HepG2 (cell line): ENCODE results near the gene ABL2. TPM values are rescaled to one million over a fixed set of nuclear protein-coding genes. Genes with fewer than 3 reads are reported as not detected.

Experiments
- FOXM1 ChIP-seq: sonication (generic); formaldehyde crosslinking; IDR thresholded peaks from 2 replicates; pipeline ENCODE4 v1.5.0; 2020; ENCODE audit warnings: missing genetic modification reagents
- GABPB1 ChIP-seq: IDR thresholded peaks from 2 replicates; pipeline ENCODE4 v1.6.1; 2016; ENCODE audit warnings: mild to moderate bottlenecking, missing genetic modification reagents, moderate library complexity, missing compliant biosample characterization
- HOXA5 ChIP-seq: sonication (generic); formaldehyde crosslinking; IDR thresholded peaks from 2 replicates; pipeline ENCODE4 v1.4.0; 2020; ENCODE audit warnings: missing genetic modification reagents
- MTA1 ChIP-seq: sonication (generic); formaldehyde crosslinking; IDR thresholded peaks from 2 replicates; pipeline ENCODE4 v1.4.0; 2020; ENCODE audit warnings: missing genetic modification reagents, mild to moderate bottlenecking, borderline replicate concordance
- NFYB ChIP-seq: sonication (generic); formaldehyde crosslinking; IDR thresholded peaks from 2 replicates; pipeline ENCODE4 v1.4.0; 2020; ENCODE audit warnings: missing genetic modification reagents
- NPAS2 ChIP-seq: sonication (generic); formaldehyde crosslinking; IDR thresholded peaks from 2 replicates; pipeline ENCODE4 v1.8.0; 2022; ENCODE audit warnings: mild to moderate bottlenecking, missing genetic modification reagents, borderline replicate concordance
- PPARG ChIP-seq: conservative IDR thresholded peaks from 2 replicates; pipeline ENCODE4 v1.6.1; 2016; ENCODE audit warnings: missing biosample characterization, missing genetic modification reagents
- RBAK ChIP-seq: sonication (generic); formaldehyde crosslinking; IDR thresholded peaks from 2 replicates; pipeline ENCODE4 v1.5.1; 2020; ENCODE audit warnings: mild to moderate bottlenecking, missing genetic modification reagents
- ZFP36L2 ChIP-seq: sonication (generic); formaldehyde crosslinking; IDR thresholded peaks from 2 replicates; pipeline ENCODE4 v1.4.0; 2020; ENCODE audit warnings: missing genetic modification reagents
- ZFP90 ChIP-seq: sonication (generic); formaldehyde crosslinking; IDR thresholded peaks from 2 replicates; pipeline ENCODE4 v1.8.0; 2022; ENCODE audit warnings: missing genetic modification reagents, mild to moderate bottlenecking, inconsistent platforms, borderline replicate concordance
- ZNF136 ChIP-seq: sonication (generic); formaldehyde crosslinking; IDR thresholded peaks from 2 replicates; pipeline ENCODE4 v1.8.1; 2022; ENCODE audit warnings: low read depth, mild to moderate bottlenecking, moderate library complexity, missing genetic modification reagents
- ZNF549 ChIP-seq: sonication (generic); formaldehyde crosslinking; IDR thresholded peaks from 2 replicates; pipeline ENCODE4 v1.5.0; 2020; ENCODE audit warnings: missing genetic modification reagents
- ZNF678 ChIP-seq: sonication (generic); formaldehyde crosslinking; IDR thresholded peaks from 2 replicates; pipeline ENCODE4 v1.4.0; 2020; ENCODE audit warnings: mild to moderate bottlenecking, missing genetic modification reagents
- polyA plus RNA-seq, 8 experiments: library from polyadenylated mRNA; depleted of rRNA in 3 of 8; stranded (reverse) in 7 of 8; unstranded in 1 of 8; fragments of >200 nt; fragmentation: Illumina TruSeq in 4 of 8; extraction: Trizol in 4 of 8; gene quantifications; 2 replicates each; pipeline versions ENCODE4 v1.2.1 to v1.2.3, GENCODE V29; 2011 to 2016; ENCODE audit warnings: low read depth in 4 of 8, missing spikeins in 1 of 8, mixed read lengths in 1 of 8; ENCODE audit not compliant: insufficient read depth in 1 of 8
- total RNA-seq, 5 experiments: library from RNA; depleted of rRNA; stranded (reverse); fragments of >200 nt; fragmentation: Illumina TruSeq; extraction: Trizol; gene quantifications; 2 replicates each; pipeline ENCODE4 v1.2.3, GENCODE V29; 2016; ENCODE audit warnings: low read depth in 1 of 5
- TF ChIP-seq, protein P1 (sequence below): sonication (generic); formaldehyde crosslinking; IDR thresholded peaks from 2 replicates; pipeline ENCODE4 v1.4.0; 2020; ENCODE audit warnings: missing genetic modification reagents
- TF ChIP-seq, protein P2 (sequence below): IDR thresholded peaks from 2 replicates; pipeline ENCODE4 v1.6.1; 2016; ENCODE audit warnings: control low read depth
- TF ChIP-seq, protein P3 (sequence below): sonication (generic); formaldehyde crosslinking; IDR thresholded peaks from 2 replicates; pipeline ENCODE4 v1.4.0; 2020; ENCODE audit warnings: mild to moderate bottlenecking, missing genetic modification reagents, borderline replicate concordance
- TF ChIP-seq, protein P4 (sequence below): sonication (generic); formaldehyde crosslinking; IDR thresholded peaks from 2 replicates; pipeline ENCODE4 v1.5.0; 2020; ENCODE audit warnings: mild to moderate bottlenecking, missing genetic modification reagents

Gene ABL2
- total and polyA plus RNA-seq, 2 of the 13 experiments (the other 11 are each of a cell fraction or from before 2014, with no cell fraction given): 5.8 to 6.0 TPM

DNA sequence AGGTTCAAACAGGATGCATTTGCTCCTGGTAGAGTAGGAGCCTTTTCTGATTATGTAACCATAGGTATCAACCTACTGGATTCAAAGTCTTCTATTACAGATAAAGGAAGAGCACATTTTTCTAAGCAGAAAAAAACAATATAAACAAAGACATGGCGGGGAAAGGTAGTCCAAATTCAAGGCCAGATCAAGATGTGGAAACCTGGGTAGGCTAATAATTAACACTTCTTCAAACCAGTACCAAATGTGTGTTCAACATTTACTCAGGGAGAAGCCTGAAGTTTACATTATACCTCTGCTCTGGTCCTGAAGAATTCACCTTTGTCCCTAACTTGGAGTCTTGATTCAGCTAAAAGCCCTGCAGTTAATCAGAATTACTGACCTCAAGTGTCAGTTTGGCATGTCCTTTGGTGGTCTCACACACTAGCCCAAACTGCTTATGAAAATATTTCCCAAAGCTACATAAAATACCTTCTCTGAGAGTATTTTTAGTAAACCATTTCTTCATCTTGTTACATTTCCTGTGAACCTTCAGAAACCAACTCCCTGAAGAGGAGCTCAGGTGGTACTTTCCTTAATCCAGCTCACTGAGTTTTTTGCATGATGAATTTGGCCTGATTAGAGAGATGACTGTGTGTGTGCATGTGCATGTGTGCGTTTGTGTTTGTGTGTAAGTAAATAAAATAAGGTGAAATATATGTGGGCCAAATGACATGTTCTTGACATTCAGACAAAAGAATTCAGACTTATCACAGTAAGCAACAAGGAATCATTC is 77.4 kb downstream of the ABL2 start (continued):
- TF ChIP-seq, protein P1, sequence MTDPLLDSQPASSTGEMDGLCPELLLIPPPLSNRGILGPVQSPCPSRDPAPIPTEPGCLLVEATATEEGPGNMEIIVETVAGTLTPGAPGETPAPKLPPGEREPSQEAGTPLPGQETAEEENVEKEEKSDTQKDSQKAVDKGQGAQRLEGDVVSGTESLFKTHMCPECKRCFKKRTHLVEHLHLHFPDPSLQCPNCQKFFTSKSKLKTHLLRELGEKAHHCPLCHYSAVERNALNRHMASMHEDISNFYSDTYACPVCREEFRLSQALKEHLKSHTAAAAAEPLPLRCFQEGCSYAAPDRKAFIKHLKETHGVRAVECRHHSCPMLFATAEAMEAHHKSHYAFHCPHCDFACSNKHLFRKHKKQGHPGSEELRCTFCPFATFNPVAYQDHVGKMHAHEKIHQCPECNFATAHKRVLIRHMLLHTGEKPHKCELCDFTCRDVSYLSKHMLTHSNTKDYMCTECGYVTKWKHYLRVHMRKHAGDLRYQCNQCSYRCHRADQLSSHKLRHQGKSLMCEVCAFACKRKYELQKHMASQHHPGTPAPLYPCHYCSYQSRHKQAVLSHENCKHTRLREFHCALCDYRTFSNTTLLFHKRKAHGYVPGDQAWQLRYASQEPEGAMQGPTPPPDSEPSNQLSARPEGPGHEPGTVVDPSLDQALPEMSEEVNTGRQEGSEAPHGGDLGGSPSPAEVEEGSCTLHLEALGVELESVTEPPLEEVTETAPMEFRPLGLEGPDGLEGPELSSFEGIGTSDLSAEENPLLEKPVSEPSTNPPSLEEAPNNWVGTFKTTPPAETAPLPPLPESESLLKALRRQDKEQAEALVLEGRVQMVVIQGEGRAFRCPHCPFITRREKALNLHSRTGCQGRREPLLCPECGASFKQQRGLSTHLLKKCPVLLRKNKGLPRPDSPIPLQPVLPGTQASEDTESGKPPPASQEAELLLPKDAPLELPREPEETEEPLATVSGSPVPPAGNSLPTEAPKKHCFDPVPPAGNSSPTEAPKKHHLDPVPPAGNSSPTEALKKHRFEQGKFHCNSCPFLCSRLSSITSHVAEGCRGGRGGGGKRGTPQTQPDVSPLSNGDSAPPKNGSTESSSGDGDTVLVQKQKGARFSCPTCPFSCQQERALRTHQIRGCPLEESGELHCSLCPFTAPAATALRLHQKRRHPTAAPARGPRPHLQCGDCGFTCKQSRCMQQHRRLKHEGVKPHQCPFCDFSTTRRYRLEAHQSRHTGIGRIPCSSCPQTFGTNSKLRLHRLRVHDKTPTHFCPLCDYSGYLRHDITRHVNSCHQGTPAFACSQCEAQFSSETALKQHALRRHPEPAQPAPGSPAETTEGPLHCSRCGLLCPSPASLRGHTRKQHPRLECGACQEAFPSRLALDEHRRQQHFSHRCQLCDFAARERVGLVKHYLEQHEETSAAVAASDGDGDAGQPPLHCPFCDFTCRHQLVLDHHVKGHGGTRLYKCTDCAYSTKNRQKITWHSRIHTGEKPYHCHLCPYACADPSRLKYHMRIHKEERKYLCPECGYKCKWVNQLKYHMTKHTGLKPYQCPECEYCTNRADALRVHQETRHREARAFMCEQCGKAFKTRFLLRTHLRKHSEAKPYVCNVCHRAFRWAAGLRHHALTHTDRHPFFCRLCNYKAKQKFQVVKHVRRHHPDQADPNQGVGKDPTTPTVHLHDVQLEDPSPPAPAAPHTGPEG (CRISPR knock-in tag): no peak
- TF ChIP-seq, protein P2, sequence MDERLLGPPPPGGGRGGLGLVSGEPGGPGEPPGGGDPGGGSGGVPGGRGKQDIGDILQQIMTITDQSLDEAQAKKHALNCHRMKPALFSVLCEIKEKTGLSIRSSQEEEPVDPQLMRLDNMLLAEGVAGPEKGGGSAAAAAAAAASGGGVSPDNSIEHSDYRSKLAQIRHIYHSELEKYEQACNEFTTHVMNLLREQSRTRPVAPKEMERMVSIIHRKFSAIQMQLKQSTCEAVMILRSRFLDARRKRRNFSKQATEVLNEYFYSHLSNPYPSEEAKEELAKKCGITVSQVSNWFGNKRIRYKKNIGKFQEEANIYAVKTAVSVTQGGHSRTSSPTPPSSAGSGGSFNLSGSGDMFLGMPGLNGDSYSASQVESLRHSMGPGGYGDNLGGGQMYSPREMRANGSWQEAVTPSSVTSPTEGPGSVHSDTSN: no peak
- TF ChIP-seq FOXM1 (CRISPR knock-in tag) (no peak), RBAK (no peak), PPARG (CRISPR knock-in tag) (peak; percentile 97), NPAS2 (no peak), ZFP90 (CRISPR knock-in tag) (no peak), HOXA5 (0 out of 2 replicates have a peak, but pooled peaks have one; percentile 35), GABPB1 (CRISPR knock-in tag) (no peak), NFYB (CRISPR knock-in tag) (no peak), ZFP36L2 (no peak), ZNF136 (CRISPR knock-in tag) (no peak), ZNF549 (no peak), ZNF678 (CRISPR knock-in tag) (no peak), MTA1 (CRISPR knock-in tag) (no peak; the same call in 1 of the 2 replicates)
- TF ChIP-seq, protein P3, sequence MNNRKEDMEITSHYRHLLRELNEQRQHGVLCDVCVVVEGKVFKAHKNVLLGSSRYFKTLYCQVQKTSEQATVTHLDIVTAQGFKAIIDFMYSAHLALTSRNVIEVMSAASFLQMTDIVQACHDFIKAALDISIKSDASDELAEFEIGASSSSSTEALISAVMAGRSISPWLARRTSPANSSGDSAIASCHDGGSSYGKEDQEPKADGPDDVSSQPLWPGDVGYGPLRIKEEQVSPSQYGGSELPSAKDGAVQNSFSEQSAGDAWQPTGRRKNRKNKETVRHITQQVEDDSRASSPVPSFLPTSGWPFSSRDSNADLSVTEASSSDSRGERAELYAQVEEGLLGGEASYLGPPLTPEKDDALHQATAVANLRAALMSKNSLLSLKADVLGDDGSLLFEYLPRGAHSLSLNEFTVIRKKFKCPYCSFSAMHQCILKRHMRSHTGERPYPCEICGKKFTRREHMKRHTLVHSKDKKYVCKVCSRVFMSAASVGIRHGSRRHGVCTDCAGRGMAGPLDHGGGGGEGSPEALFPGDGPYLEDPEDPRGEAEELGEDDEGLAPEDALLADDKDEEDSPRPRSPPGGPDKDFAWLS (CRISPR knock-in tag): no peak
- TF ChIP-seq, protein P4, sequence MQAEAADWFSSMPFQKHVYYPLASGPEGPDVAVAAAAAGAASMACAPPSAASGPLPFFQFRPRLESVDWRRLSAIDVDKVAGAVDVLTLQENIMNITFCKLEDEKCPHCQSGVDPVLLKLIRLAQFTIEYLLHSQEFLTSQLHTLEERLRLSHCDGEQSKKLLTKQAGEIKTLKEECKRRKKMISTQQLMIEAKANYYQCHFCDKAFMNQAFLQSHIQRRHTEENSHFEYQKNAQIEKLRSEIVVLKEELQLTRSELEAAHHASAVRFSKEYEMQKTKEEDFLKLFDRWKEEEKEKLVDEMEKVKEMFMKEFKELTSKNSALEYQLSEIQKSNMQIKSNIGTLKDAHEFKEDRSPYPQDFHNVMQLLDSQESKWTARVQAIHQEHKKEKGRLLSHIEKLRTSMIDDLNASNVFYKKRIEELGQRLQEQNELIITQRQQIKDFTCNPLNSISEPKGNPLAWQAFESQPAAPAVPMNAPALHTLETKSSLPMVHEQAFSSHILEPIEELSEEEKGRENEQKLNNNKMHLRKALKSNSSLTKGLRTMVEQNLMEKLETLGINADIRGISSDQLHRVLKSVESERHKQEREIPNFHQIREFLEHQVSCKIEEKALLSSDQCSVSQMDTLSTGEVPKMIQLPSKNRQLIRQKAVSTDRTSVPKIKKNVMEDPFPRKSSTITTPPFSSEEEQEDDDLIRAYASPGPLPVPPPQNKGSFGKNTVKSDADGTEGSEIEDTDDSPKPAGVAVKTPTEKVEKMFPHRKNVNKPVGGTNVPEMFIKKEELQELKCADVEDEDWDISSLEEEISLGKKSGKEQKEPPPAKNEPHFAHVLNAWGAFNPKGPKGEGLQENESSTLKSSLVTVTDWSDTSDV: no peak
